Activated CD8-positive, alpha-beta memory T cell treated with anti-CD3 and anti-CD28 coated beads for 36 hours (primary cell): Measurements from ENCODE around the gene TLX3. TPM values are rescaled to one million over a fixed set of nuclear protein-coding genes. Genes with fewer than 3 reads are reported as not detected.

Experiments
- CTCF ChIA-PET: fragments of 350-600 bp; sonication (Branson Sonifier 250); formaldehyde crosslinking; loops from one replicate; lab custom pipeline; 2021; ENCODE audit warnings: antibody characterized with exemption; lab: Charles Lee
- POLR2A ChIA-PET: fragments of 350-600 bp; sonication (Branson Sonifier 250); formaldehyde crosslinking; loops from one replicate; lab custom pipeline; 2021; ENCODE audit warnings: antibody characterized with exemption; lab: Charles Lee
- total RNA-seq, 2 experiments: library from RNA; stranded (reverse); gene quantifications; one replicate each; pipeline ENCODE4 v1.2.3, GENCODE V29; 2021

TLX3 gene
- total RNA-seq, 2 experiments from 2014 or later = not detected

DNA sequence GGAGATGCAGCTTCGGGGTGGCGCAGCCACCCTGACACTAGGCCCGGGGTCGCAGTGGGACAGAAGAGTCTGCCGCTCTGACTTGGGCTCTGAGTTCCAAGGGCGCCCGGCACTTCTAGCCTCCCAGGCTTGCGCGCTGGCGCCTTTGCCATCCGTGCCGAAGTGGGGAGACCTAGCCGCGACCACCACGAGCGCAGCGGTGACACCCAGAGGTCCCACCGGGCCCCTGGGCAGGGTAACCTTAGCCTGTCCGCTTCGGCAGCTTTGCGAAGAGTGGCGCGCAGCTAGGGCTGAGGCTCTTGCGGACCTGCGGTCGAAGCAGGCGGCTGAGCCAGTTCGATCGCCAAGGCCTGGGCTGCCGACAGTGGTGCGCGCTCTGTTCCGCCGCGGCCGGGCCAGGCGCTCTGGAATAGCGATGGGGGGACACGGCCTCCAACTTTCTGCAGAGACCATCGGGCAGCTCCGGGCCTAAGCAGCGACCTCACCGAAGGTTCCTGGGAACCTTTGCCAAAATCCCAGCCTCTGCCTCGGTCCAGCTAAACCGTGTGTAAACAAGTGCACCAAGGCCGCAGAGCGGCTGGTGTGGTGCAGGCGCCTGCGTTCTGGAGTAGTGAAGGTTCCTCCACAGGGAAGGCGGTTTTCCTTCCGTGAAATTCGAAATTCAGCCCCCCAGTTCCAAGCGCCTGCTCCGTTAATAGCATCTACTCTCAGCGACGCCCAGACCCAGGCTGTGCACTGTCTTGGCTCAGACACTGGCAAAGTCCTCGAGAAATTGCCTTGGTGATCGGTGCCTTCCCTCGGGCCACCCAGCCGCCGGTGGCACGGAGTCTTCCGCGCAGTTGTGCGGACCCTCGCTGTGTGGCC lies 7.4 kb downstream of the TLX3 start:
- POLR2A ChIA-PET = no interaction called here

DNA sequence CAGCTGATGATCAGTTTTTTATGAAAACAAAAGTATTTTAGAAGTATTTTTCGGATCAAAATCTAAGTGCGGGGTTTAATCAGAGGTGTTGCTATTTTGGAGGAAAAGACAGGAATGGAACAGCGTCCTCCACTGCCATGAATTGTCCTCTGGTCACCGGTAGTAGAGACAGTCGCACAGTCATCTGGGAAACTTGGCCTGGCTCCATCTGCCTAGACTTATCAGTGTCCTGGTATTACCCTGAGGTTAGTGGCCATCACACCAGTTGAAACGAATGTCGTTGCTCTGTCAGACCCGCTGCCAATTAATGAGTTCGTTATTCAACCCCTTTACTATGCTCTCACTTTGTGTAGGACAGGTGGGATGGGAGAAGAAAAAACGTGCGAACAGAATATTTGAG lies 8.2 kb downstream of the TLX3 start:
- POLR2A ChIA-PET = no interaction called here
- CTCF ChIA-PET = no interaction called here

More for the DNA sequence above, 7.4 kb downstream of the TLX3 start:
- CTCF ChIA-PET = no interaction called here

DNA sequence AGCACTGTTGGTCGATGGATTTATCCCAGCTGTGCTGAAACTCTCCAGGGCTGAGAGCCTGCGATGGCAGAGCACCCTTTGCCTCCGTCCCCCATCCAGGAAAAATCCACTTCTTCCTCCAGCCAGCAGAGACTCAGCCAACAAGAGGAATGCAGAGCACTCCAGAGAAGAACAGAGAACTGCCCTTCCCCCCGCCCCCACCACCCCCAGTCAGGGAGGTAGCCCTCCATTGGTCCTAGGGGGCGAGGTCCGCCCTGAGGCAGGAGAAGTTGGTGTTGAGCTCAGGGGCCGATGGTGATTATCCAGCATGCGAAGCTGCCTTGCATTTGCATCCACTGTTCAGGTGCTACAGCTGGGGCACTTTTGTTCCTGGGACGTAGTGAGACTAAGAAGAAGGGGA lies 9.0 kb downstream of the TLX3 start:
- ChIA-PET CTCF (no interaction called here), POLR2A (no interaction called here)

DNA sequence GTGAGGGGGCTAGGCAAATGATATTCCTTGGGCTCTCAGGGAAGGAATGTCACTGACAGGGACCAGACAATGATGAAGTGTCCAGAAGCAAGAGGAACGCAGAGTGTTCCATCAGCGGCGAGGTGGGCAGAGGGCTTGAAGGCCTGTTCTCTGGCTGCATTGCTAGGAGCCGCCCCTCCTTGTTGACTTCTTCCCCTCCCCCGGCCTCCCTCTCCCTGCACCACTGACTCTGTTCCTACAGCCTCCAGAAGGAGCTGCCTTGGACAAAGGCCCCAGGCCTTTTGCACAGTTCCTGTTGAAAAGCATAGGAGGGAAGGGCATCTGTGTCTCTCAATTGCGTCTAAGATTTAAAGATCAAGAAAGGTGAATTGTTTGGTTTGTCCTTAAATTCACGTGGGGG lies 12.4 kb downstream of the TLX3 start:
- ChIA-PET POLR2A (no interaction called here), CTCF (no interaction called here)

DNA sequence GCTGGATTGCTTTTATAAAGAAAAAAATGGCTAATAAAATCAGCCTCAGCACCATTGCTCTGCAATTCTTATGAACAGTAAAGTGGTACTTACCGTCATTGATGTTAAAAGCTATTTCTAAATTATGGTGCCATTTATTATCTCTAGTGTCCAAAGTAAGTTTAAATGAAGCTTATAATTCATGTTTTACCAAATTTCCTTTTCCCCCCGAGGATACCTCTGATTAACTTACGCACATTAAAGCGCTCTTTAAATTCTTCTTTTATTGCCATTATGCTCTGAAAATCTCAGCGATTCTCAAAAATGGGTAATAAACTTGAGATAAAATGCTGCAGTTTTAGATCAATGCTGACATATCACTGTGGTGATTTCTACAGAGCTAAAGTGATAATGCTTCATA lies 13.5 kb downstream of the TLX3 start:
- CTCF ChIA-PET = no interaction called here
- POLR2A ChIA-PET = no interaction called here

DNA sequence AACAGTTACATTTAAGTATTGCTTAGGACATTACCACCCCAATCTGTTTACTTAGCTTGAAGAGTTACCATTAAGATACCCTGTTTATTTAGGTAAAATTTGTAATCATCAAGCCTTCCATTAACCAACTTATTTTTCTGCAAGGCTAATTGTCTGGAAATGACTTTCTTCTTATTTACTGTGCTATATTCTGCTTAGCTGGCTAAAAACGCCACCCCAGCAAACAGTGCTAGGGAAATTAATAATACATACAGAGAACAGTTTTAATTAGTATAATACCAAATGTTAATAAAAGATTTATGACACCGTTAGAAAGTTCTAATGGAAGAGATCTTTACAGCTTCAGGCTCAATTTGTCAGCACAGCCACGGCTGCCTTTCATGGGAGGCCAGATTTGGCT lies 14.0 kb downstream of the TLX3 start:
- CTCF ChIA-PET = no interaction called here

DNA sequence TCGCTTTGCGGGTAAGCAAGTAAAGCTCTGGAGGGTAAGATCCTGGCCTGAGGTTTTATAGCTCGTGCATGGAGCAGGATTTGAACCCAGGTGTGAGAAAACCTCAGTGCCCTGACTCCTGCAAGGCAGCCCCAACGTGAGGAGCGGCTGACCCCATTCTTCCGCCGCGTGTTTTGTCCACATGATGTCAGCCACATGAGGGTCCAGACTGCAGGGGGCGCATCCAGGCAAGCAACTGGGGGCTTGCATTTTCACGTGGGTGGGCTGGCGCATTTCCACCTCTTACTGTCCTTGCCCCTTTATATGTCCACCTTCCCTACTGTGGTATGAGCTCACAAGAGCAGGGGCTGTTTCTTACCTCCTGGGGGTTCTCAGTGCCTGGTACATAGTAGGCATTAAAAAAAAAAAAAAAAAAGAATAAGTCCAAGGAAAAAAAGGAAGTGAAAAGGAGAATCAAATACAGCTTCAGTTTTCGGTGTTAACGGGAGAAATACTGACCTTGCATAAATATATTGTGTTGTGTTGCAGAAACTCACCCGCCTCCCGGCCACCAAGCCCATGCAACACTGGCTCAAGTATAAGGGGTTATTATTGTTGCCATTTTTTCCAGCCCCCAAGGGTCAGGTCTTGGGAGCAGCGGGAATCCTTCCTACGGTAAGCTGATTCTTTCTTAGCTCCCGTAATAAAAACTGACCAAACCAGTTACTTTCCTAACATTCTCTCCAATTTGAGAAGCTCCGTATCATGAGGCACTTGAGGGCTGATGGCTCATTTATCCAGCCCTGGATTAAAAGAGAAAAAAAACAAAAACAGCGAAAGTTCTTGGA lies 15.0 kb downstream of the TLX3 start:
- CTCF ChIA-PET = no interaction called here
- POLR2A ChIA-PET = interaction anchor here (0.6 kb wide), 1 partner anchor 751 kb away, joined by 7 read pairs; no protein-coding TSS in a partner anchor

More for the DNA sequence above, 14.0 kb downstream of the TLX3 start:
- POLR2A ChIA-PET = no interaction called here

DNA sequence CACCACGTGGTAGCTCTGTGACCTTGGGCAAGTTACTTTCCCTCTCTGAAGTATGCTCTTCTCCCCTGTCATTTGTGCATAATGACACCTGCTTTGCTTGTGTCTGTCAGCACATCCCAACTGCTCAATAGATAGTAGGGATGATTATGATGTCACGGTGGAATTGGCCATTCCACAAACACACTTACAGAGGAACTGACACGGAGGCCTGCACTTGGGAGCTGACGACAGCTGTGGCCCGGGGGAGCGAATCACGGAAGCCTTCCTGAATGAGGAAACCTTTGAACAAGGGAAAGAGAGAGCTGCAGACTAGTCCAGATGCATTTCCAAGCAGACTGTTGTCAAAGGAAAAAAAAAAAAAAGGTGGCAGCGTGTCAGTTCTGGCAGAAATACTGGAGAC lies 21.0 kb downstream of the TLX3 start:
- ChIA-PET POLR2A (no interaction called here), CTCF (interaction anchor here (0.7 to 0.8 kb wide), 2 partner anchors 9 to 1955 kb away, joined by 3 read pairs; no protein-coding TSS in a partner anchor)

DNA sequence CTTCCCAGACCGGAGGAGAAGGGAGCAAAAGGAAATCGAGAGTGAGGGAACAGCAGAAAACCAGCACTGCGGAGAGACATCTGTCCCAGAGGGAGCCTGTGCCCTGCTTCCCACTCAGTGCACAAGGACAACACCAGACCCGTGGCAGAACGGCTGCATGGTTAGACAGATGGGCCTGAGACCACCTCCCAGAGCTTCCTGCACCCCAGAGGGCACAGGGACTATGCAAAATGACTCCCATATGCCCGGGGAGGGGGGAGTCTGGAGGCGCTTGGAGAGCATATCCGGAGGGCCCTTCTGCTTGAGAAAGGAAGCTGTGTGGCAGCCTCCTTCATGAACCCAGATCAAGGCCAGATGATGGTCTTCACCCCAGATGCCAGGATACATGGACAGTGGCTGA lies 26.6 kb downstream of the TLX3 start:
- CTCF ChIA-PET = no interaction called here
- POLR2A ChIA-PET = no interaction called here

DNA sequence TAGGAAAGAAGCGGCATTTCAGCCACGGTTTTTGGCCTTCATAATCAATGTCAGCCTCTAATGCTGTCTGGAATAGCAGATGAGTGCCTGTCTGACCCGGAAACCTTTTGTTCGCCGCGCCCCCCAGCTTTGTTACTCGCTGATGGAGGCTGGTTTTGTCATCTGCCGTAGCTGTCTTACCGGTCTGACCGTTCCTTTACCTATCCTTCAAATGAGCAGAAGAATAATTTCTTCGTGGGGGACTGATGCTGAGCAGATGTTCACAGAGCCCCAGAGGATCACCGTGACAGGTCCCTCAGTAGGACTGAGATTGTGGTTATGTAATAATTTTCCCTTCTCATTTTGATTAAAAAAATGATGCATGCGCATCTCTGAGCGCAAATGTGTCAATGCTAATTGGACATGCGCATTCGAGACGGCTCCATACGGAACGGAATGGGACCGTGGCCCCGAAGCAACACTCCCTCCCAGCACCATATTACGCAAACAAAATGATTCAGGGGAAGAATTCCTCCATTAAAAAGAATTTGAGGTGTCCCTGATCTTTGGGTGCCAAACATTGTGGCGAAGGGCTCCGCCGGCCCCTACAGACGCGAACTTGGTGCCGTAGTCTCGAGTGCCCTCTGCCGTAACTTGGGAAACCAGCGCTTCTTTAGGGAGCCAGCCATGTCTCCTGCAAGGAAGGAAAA lies 27.6 kb downstream of the TLX3 start:
- ChIA-PET CTCF (interaction anchor here (0.6 kb wide), 1 partner anchor 129 kb away, joined by 3 read pairs; no protein-coding TSS in a partner anchor), POLR2A (no interaction called here)

DNA sequence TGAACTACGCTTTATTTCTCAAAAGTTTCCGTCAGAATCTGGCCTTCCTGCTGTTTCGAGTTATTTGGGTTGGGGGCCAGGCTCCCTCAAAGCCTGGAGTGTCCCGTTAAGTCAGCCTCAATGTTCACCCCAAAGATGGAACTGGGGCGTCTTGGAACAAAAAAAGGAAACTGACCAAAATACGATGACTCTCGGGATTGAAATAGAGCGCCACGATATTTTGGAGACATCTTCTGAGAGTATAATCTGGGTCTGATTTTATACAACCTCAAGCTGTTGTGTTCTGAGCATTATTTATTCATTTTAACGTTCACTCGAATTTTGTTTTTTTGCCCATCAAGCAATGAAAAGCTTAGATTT lies 28.1 kb downstream of the TLX3 start:
- CTCF ChIA-PET = no interaction called here
- POLR2A ChIA-PET = no interaction called here

DNA sequence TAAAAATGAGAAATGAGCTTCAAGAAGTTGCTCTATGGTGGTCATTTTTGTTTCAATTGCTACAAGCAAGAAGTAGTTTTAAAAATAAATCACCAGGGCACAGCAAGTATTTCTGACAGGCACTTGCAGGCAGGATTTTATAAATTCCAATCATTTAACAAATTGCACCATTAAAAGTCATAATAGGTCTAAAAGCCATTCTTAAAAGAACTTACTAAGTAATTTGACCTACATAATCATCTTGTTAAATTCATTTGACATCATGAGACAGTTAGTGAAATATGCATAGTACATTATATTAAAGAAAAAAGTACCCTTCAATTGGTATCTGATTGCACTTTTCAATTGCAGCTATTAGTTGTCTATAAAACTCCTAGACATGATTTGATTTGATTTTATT lies 31.0 kb downstream of the TLX3 start:
- ChIA-PET POLR2A (no interaction called here), CTCF (interaction anchor here (2.1 kb wide), 1 partner anchor 133 kb away, joined by 6 read pairs; no protein-coding TSS in a partner anchor)

DNA sequence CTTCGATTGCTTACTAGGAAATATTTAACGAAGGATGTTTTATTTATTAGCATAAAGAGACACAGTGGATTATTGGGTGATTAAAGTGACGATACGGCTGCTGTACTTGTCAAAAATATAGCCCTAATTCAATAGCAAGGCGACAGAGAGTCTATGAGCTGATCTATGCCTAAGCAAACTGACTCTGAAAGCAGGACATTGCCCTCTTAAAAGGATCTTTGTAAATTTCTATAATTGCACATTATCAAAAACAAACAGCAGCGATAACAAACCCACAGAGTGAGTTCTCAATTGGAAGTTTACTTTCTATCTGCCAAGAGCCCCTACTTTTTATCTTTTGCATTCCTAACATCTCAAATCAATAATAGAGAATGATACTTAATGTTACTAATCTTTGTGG lies 31.4 kb downstream of the TLX3 start:
- ChIA-PET CTCF (interaction anchor here (2.1 kb wide), 1 partner anchor 133 kb away, joined by 6 read pairs; no protein-coding TSS in a partner anchor), POLR2A (no interaction called here)

DNA sequence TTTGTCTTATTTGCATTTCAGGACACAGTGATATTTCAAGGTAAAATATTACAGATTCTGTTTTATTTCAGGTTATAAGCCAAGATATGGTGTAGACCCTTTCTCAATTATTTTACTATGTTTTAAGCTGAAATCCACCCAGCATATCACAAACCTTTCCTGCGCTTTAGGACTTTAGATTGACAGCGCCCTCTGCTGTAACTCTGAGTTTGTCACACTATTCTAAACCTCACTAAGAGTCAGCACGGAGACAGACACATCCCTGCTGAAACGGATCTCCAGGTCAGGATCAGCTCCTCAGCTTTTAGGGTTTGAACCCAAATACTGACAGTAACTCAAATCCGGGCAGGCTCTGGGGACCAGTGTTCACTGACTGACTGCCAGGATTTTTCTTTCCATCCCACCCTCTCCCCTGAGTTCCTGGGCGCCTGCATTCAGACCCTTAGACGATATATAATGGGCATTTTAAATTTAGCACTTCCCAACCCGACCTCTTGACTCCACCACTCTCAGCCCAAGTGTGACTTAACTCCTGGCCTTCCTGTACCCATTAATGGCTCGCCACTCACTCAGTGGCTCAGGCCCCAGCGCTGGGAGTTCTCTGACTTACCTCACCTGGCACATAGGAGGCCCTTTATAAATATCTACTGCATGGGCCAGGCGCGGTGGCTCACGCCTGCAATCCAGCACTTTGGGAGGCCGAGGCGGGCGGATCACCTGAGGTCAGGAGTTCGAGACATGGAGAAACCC lies 33.5 kb downstream of the TLX3 start:
- CTCF ChIA-PET = interaction anchor here (1.3 to 2.0 kb wide), 3 partner anchors 9 to 70 kb away, joined by 5 to 7 read pairs (median 6); no protein-coding TSS in a partner anchor
- POLR2A ChIA-PET = no interaction called here

DNA sequence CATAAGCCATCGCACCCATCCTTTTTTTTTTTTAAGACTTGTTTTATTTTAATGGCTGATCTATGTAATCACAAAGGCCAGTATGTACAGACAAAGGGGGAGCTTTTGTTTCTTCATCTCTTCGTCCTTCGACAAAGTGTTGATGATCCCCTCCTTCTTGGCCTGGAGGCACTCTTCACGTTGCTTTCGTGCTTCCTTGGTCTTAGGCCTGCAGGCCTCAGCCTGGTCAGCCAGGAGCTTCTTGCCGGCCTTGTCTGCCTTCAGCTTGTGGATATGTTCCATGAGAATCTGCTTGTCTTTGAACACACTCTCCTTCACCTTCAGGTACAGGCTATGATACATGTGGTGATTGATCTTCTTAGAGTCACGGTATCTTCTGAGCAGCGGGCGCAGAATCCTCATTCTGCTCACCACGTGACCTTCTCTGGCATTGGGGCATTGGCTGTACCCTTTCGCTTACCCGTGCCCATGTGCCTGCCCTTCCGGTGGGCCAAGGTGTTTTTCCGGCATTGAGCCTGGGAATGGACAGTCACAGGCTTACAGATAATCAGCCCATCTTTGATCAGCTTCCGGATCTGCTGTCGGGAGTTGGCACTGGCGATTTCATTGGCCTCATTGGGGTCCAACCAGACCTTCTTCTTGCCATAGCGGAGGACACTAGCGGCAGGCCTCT lies 36.0 kb downstream of the TLX3 start:
- ChIA-PET CTCF (no interaction called here), POLR2A (no interaction called here)

DNA sequence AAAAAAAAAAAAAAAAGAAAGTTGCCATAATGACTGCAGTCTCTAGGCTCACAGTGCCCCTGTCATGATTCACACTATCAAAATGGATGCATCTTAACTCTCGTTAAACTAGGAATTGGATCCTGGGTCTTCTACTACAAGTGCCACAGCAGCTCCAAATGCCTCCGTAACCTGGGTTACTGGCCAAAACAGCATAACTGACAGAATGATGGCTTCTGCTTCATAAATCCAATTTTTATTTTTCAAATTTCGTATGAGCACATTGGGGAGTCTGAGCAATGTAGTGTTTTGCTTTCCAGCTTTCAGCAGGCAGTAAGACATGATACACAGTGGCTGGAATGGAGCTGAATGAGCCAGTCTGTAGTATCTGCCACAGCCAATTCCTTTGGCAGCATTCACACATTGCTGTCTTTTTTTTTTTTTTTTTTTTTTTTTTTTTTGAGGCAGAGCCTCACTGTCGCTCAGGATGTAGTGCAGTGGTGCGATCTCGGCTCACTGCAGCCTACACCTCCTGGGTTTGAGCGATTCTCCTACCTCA lies 42.6 kb downstream of the TLX3 start:
- ChIA-PET POLR2A (no interaction called here), CTCF (interaction anchor here (1.7 kb wide), 1 partner anchor 10 kb away, joined by 5 read pairs; no protein-coding TSS in a partner anchor)

DNA sequence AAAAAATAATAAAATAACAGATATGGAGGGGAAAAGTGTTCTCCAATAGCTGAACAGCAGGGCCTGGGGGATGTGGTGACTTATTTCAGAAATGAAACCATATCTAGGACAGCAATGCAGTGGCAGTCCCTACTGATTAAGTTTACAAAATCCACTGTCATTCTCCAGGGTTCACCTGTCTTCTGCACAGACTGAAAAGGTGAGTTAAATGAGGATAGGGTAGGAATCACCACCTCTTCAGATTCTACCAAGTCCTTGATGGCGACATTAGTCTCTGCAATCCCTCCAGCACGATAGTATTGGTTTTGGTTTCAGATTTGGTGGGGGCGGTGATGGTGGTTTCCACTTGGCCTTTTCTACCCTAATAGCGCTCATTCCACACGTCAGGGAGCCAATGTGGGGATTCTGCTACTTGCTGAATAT lies 46.3 kb downstream of the TLX3 start:
- CTCF ChIA-PET = no interaction called here
- POLR2A ChIA-PET = no interaction called here

DNA sequence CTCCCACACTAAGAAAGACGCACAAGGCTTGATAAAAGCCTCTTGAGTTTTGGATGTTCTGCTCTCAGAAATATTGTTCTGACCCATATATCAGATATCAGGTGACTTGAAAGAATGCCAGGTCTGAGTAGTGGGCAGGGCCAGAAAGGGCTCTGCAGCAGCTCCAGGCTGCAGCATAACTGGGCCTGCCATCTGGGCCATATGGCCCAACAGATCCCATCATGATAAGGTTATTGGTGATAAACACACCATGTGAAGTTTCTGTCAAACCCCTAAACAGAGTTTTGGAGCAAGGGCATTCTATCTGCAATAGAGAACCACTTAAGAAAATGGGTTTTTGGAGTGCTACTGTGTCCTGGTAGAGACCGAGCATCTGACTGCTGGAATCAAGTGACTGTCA lies 48.8 kb downstream of the TLX3 start:
- ChIA-PET CTCF (interaction anchor here (0.6 to 0.9 kb wide), 2 partner anchors 11 to 613 kb away, joined by 3 read pairs; no protein-coding TSS in a partner anchor), POLR2A (no interaction called here)
